GM23338 (cell line): ENCODE results near the gene AKR1E2. TPM values are rescaled to one million over a fixed set of nuclear protein-coding genes. Genes with fewer than 3 reads are reported as not detected.

Experiments
- ATAC-seq: fragments of 200-7000 bp; cut with Tn5 transposase; 3 replicates; pipeline ENCODE4 v1.9.1; 2020
- DNase-seq: peaks from one replicate; pipeline ENCODE4 v3.0.0-alpha.2; 2015; ENCODE audit warnings: low spot score
- H2AFZ ChIP-seq: fragments of 200-600 bp; sonication (generic); 2 replicates; pipeline ENCODE4 v1.8.0; 2016; ENCODE audit warnings: antibody characterized with exemption, mild to moderate bottlenecking, moderate library complexity
- H3F3A ChIP-seq: fragments of 200-600 bp; sonication (generic); replicated peaks from 2 replicates; pipeline ENCODE4 v1.8.0; 2017; ENCODE audit warnings: antibody characterized with exemption, mixed run types, low read depth
- H3K27ac ChIP-seq: fragments of 200-600 bp; sonication (generic); 2 replicates; pipeline ENCODE4 v1.6.1; 2016; ENCODE audit warnings: low read depth
- H3K27me3 ChIP-seq: fragments of 200-600 bp; sonication (generic); 2 replicates; pipeline ENCODE4 v1.8.0; 2016; ENCODE audit warnings: mild to moderate bottlenecking, mixed run types, moderate library complexity; ENCODE audit not compliant: insufficient read depth
- H3K36me3 ChIP-seq: fragments of 200-600 bp; sonication (generic); 2 replicates; pipeline ENCODE4 v1.8.0; 2016; ENCODE audit warnings: mild to moderate bottlenecking; ENCODE audit not compliant: insufficient read depth
- H3K4me1 ChIP-seq: fragments of 200-600 bp; sonication (generic); 2 replicates; pipeline ENCODE4 v1.8.0; 2016; ENCODE audit warnings: mild to moderate bottlenecking, moderate library complexity; ENCODE audit not compliant: insufficient read depth
- H3K4me2 ChIP-seq: fragments of 200-600 bp; sonication (generic); 2 replicates; pipeline ENCODE4 v1.7.1; 2017; ENCODE audit warnings: mixed run types
- H3K4me3 ChIP-seq: fragments of 200-600 bp; sonication (generic); 2 replicates; pipeline ENCODE4 v1.6.1; 2016; ENCODE audit warnings: mixed run types
- H3K79me2 ChIP-seq: fragments of 200-600 bp; sonication (generic); replicated peaks from 2 replicates; pipeline ENCODE4 v1.8.0; 2017; ENCODE audit warnings: mild to moderate bottlenecking; ENCODE audit not compliant: insufficient read depth
- H3K9me2 ChIP-seq: fragments of 200-600 bp; sonication (generic); 2 replicates; pipeline ENCODE4 v1.8.0; 2017; ENCODE audit not compliant: insufficient read depth
- H4K20me1 ChIP-seq: fragments of 200-600 bp; sonication (generic); replicated peaks from 2 replicates; pipeline ENCODE4 v1.8.0; 2017; ENCODE audit warnings: mild to moderate bottlenecking; ENCODE audit not compliant: insufficient read depth
- H3K27ac Mint-ChIP-seq: 2 replicates; pipeline ENCODE4 v1.8.0; 2020; ENCODE audit warnings: inconsistent platforms, mild to moderate bottlenecking, moderate library complexity, mixed read lengths
- H3K27me3 Mint-ChIP-seq: 3 replicates; pipeline ENCODE4 v1.8.0; 2022; ENCODE audit warnings: low read depth, mild to moderate bottlenecking, moderate library complexity, mixed read lengths, inconsistent platforms; ENCODE audit not compliant: insufficient read depth, poor library complexity
- H3K36me3 Mint-ChIP-seq: 3 replicates; pipeline ENCODE4 v1.8.0; 2021; ENCODE audit warnings: low read depth, mild to moderate bottlenecking, inconsistent platforms, moderate library complexity, mixed read lengths
- H3K4me1 Mint-ChIP-seq: 3 replicates; pipeline ENCODE4 v1.8.0; 2020; ENCODE audit warnings: mild to moderate bottlenecking, inconsistent platforms, mixed read lengths
- H3K4me3 Mint-ChIP-seq: 3 replicates; pipeline ENCODE4 v1.8.0; 2021; ENCODE audit warnings: moderate library complexity, mild to moderate bottlenecking, inconsistent platforms, mixed read lengths
- H3K9me3 Mint-ChIP-seq: 3 replicates; pipeline ENCODE4 v1.8.0; 2020; ENCODE audit warnings: moderate library complexity, mild to moderate bottlenecking, inconsistent platforms, mixed read lengths
- CREB1 ChIP-seq: fragments of 250-450 bp; sonication (Bioruptor Pico); IDR thresholded peaks from 2 replicates; pipeline ENCODE4 v1.5.0; 2020; ENCODE audit warnings: low read depth, mild to moderate bottlenecking, moderate library complexity
- EZH2 ChIP-seq: fragments of 200-600 bp; sonication (generic); IDR thresholded peaks from one replicate; pipeline ENCODE4 v1.8.0; 2017; ENCODE audit warnings: antibody characterized with exemption, mild to moderate bottlenecking, low read depth; ENCODE audit not compliant: unreplicated experiment
- EZH2phosphoT487 ChIP-seq: fragments of 200-600 bp; sonication (generic); IDR thresholded peaks from one replicate; pipeline ENCODE4 v1.8.1; 2018; ENCODE audit warnings: antibody characterized with exemption; ENCODE audit not compliant: unreplicated experiment
- JUNB ChIP-seq: IDR thresholded peaks from one replicate; pipeline ENCODE4 v1.6.1; 2016; ENCODE audit warnings: antibody characterized with exemption; ENCODE audit not compliant: unreplicated experiment
- NANOG ChIP-seq: IDR thresholded peaks from 2 replicates; pipeline ENCODE4 v1.6.1; 2016; ENCODE audit warnings: antibody characterized with exemption, borderline replicate concordance
- POLR2AphosphoS5 ChIP-seq: IDR thresholded peaks from 2 replicates; pipeline ENCODE4 v1.6.1; 2016; ENCODE audit warnings: antibody characterized with exemption, low read depth
- STAT1 ChIP-seq: IDR thresholded peaks from one replicate; pipeline ENCODE4 v1.6.1; 2016; ENCODE audit warnings: antibody characterized with exemption; ENCODE audit not compliant: unreplicated experiment
- ZNF114 ChIP-seq: fragments of 250-450 bp; sonication (Bioruptor Pico); IDR thresholded peaks from 2 replicates; pipeline ENCODE4 v1.5.0; 2020; ENCODE audit warnings: mild to moderate bottlenecking, moderate library complexity
- ZNF331 ChIP-seq: fragments of 250-450 bp; sonication (Bioruptor Pico); IDR thresholded peaks from 2 replicates; pipeline ENCODE4 v1.5.0; 2020; ENCODE audit warnings: low read depth, mild to moderate bottlenecking, moderate library complexity
- polyA plus RNA-seq: library from polyadenylated mRNA; unstranded; fragments of >200 nt; fragmentation: Nextera tagmentation; extraction: Ambion mirVana; gene quantifications from 2 replicates; pipeline ENCODE4 v1.2.1, GENCODE V29; 2016
- total RNA-seq: library from RNA; depleted of rRNA; stranded (reverse); fragments of >200 nt; shearing (Covaris generic); gene quantifications from 2 replicates; pipeline ENCODE4 v1.2.3, GENCODE V29; 2014
- TF ChIP-seq, protein P1 (sequence below): IDR thresholded peaks from 2 replicates; pipeline ENCODE4 v1.6.1; 2016; ENCODE audit warnings: antibody characterized with exemption
- TF ChIP-seq, protein P2 (sequence below): IDR thresholded peaks from one replicate; pipeline ENCODE4 v1.6.1; 2018; ENCODE audit warnings: antibody characterized with exemption; ENCODE audit not compliant: unreplicated experiment
- TF ChIP-seq, protein P3 (sequence below): fragments of 250-450 bp; sonication (Bioruptor Pico); IDR thresholded peaks from 2 replicates; pipeline ENCODE4 v1.5.0; 2020; ENCODE audit warnings: mild to moderate bottlenecking, moderate library complexity
- TF ChIP-seq, protein P4 (sequence below), 2 experiments: fragments of 200-600 bp in 1 of 2; sonication (generic) in 1 of 2; conservative IDR thresholded peaks; 2 replicates each; pipeline versions ENCODE4 v1.5.1 to v1.6.1; 2016 to 2017; ENCODE audit warnings: antibody characterized with exemption in 2 of 2, low read depth in 2 of 2, mild to moderate bottlenecking in 2 of 2, moderate library complexity in 1 of 2

Gene AKR1E2
- total and polyA plus RNA-seq, 2 experiments from 2014 or later = 2.2 to 4.3 TPM

DNA sequence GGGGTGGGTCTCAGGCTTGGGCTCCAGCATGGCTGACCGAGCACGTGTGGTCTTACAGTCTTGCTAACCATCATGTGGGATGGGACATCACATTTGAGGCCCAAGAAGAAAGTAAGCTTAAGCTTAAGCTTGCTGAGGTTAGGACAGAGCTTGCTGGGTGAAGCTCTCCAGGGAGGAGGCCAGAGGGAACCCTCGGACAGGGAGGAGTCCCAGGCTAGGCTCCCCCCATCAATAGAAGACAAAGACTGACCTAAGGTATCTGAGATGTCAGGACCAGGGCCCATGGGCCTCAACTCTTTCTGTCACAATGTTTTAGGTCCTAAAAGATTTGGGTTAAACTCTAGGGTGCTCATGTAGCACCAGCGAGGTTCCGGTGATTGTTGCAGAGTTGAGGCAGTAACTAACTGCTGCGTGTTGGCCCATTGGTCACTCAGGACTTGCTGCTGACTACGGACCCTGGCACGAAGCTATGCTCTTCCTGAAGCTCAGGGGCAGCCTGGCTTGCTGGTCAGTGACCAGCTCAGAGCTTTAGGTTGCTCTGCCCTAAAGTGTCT lies 10.5 kb downstream of the AKR1E2 start:
- no peaks in the 10 kb centered on the region for H3K9me3 Mint-ChIP-seq

More for the DNA sequence above, 10.5 kb downstream of the AKR1E2 start:
- Mint-ChIP-seq H3K4me1 (no peaks in the 10 kb centered on the region), H3K27ac (no peak overlapping the region), H3K36me3 (peaks cover 4% of the 10 kb centered on the region; the same call in 1 of the 3 replicates), H3K27me3 (peaks cover 2% of the 10 kb centered on the region), H3K4me3 (no peak overlapping the region)
- Histone ChIP-seq H4K20me1 (no peaks in the 10 kb centered on the region), H2AFZ (no peak overlapping the region), H3K4me2 (no peak overlapping the region), H3K9me2 (no peaks in the 10 kb centered on the region), H3F3A (no peaks in the 10 kb centered on the region), H3K4me3 (no peak overlapping the region), H3K27ac (no peak overlapping the region), H3K4me1 (no peaks in the 10 kb centered on the region), H3K36me3 (no peaks in the 10 kb centered on the region), H3K79me2 (no peaks in the 10 kb centered on the region), H3K27me3 (no peaks in the 10 kb centered on the region)
- TF ChIP-seq JUNB = no peak
- TF ChIP-seq, protein P1, sequence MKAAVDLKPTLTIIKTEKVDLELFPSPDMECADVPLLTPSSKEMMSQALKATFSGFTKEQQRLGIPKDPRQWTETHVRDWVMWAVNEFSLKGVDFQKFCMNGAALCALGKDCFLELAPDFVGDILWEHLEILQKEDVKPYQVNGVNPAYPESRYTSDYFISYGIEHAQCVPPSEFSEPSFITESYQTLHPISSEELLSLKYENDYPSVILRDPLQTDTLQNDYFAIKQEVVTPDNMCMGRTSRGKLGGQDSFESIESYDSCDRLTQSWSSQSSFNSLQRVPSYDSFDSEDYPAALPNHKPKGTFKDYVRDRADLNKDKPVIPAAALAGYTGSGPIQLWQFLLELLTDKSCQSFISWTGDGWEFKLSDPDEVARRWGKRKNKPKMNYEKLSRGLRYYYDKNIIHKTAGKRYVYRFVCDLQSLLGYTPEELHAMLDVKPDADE = no peak
- TF ChIP-seq STAT1 = no peak
- TF ChIP-seq, protein P2, sequence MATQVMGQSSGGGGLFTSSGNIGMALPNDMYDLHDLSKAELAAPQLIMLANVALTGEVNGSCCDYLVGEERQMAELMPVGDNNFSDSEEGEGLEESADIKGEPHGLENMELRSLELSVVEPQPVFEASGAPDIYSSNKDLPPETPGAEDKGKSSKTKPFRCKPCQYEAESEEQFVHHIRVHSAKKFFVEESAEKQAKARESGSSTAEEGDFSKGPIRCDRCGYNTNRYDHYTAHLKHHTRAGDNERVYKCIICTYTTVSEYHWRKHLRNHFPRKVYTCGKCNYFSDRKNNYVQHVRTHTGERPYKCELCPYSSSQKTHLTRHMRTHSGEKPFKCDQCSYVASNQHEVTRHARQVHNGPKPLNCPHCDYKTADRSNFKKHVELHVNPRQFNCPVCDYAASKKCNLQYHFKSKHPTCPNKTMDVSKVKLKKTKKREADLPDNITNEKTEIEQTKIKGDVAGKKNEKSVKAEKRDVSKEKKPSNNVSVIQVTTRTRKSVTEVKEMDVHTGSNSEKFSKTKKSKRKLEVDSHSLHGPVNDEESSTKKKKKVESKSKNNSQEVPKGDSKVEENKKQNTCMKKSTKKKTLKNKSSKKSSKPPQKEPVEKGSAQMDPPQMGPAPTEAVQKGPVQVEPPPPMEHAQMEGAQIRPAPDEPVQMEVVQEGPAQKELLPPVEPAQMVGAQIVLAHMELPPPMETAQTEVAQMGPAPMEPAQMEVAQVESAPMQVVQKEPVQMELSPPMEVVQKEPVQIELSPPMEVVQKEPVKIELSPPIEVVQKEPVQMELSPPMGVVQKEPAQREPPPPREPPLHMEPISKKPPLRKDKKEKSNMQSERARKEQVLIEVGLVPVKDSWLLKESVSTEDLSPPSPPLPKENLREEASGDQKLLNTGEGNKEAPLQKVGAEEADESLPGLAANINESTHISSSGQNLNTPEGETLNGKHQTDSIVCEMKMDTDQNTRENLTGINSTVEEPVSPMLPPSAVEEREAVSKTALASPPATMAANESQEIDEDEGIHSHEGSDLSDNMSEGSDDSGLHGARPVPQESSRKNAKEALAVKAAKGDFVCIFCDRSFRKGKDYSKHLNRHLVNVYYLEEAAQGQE = no peak
- no peak for TF ChIP-seq POLR2AphosphoS5
- no peak for TF ChIP-seq EZH2
- TF ChIP-seq EZH2phosphoT487 = no peak
- TF ChIP-seq, protein P3, sequence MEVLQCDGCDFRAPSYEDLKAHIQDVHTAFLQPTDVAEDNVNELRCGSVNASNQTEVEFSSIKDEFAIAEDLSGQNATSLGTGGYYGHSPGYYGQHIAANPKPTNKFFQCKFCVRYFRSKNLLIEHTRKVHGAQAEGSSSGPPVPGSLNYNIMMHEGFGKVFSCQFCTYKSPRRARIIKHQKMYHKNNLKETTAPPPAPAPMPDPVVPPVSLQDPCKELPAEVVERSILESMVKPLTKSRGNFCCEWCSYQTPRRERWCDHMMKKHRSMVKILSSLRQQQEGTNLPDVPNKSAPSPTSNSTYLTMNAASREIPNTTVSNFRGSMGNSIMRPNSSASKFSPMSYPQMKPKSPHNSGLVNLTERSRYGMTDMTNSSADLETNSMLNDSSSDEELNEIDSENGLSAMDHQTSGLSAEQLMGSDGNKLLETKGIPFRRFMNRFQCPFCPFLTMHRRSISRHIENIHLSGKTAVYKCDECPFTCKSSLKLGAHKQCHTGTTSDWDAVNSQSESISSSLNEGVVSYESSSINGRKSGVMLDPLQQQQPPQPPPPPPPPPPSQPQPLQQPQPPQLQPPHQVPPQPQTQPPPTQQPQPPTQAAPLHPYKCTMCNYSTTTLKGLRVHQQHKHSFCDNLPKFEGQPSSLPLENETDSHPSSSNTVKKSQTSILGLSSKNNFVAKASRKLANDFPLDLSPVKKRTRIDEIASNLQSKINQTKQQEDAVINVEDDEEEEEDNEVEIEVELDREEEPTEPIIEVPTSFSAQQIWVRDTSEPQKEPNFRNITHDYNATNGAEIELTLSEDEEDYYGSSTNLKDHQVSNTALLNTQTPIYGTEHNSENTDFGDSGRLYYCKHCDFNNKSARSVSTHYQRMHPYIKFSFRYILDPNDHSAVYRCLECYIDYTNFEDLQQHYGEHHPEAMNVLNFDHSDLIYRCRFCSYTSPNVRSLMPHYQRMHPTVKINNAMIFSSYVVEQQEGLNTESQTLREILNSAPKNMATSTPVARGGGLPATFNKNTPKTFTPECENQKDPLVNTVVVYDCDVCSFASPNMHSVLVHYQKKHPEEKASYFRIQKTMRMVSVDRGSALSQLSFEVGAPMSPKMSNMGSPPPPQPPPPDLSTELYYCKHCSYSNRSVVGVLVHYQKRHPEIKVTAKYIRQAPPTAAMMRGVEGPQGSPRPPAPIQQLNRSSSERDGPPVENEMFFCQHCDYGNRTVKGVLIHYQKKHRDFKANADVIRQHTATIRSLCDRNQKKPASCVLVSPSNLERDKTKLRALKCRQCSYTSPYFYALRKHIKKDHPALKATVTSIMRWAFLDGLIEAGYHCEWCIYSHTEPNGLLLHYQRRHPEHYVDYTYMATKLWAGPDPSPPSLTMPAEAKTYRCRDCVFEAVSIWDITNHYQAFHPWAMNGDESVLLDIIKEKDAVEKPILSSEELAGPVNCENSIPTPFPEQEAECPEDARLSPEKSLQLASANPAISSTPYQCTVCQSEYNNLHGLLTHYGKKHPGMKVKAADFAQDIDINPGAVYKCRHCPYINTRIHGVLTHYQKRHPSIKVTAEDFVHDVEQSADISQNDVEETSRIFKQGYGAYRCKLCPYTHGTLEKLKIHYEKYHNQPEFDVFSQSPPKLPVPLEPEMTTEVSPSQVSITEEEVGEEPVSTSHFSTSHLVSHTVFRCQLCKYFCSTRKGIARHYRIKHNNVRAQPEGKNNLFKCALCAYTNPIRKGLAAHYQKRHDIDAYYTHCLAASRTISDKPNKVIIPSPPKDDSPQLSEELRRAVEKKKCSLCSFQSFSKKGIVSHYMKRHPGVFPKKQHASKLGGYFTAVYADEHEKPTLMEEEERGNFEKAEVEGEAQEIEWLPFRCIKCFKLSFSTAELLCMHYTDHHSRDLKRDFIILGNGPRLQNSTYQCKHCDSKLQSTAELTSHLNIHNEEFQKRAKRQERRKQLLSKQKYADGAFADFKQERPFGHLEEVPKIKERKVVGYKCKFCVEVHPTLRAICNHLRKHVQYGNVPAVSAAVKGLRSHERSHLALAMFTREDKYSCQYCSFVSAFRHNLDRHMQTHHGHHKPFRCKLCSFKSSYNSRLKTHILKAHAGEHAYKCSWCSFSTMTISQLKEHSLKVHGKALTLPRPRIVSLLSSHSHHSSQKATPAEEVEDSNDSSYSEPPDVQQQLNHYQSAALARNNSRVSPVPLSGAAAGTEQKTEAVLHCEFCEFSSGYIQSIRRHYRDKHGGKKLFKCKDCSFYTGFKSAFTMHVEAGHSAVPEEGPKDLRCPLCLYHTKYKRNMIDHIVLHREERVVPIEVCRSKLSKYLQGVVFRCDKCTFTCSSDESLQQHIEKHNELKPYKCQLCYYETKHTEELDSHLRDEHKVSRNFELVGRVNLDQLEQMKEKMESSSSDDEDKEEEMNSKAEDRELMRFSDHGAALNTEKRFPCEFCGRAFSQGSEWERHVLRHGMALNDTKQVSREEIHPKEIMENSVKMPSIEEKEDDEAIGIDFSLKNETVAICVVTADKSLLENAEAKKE (CRISPR knock-in tag) = no peak
- TF ChIP-seq, protein P4, sequence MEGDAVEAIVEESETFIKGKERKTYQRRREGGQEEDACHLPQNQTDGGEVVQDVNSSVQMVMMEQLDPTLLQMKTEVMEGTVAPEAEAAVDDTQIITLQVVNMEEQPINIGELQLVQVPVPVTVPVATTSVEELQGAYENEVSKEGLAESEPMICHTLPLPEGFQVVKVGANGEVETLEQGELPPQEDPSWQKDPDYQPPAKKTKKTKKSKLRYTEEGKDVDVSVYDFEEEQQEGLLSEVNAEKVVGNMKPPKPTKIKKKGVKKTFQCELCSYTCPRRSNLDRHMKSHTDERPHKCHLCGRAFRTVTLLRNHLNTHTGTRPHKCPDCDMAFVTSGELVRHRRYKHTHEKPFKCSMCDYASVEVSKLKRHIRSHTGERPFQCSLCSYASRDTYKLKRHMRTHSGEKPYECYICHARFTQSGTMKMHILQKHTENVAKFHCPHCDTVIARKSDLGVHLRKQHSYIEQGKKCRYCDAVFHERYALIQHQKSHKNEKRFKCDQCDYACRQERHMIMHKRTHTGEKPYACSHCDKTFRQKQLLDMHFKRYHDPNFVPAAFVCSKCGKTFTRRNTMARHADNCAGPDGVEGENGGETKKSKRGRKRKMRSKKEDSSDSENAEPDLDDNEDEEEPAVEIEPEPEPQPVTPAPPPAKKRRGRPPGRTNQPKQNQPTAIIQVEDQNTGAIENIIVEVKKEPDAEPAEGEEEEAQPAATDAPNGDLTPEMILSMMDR (conservative IDR thresholded peaks at IDR 0.05; ENCODE audit: low read depth in 2 of 2) = no peak
- TF ChIP-seq CREB1 (CRISPR knock-in tag) = no peak
- TF ChIP-seq ZNF114 = no peak
- no peak for TF ChIP-seq ZNF331 (CRISPR knock-in tag)
- no peak for TF ChIP-seq NANOG
- ATAC-seq (no peak), DNase-seq (no peak)
